A673 (cell line): Measurements from ENCODE around the gene MEIG1.

ENCODE experiments used
- CTCF ChIP-seq: fragments of 300-800, 200-600 bp; sonication (generic); conservative IDR thresholded peaks from 2 replicates; pipeline ENCODE4 v1.5.1; 2017; ENCODE audit warnings: low read depth, mild to moderate bottlenecking, antibody characterized with exemption, low read length, moderate library complexity, mixed read lengths
- EZH2 ChIP-seq: fragments of 200-600 bp; sonication (generic); IDR thresholded peaks from 2 replicates; pipeline ENCODE4 v1.6.1; 2017; ENCODE audit warnings: borderline replicate concordance, low read depth, mild to moderate bottlenecking, mixed read lengths, antibody characterized with exemption, low read length; ENCODE audit not compliant: poor library complexity, severe bottlenecking

GRCh38 chr10:14918964-14919363 lies 40.2 kb upstream of the MEIG1 start:
- no peak for TF ChIP-seq CTCF
- TF ChIP-seq EZH2, result no peak
